ENCODE results near the gene CPAMD8. TPM values are rescaled to one million over a fixed set of nuclear protein-coding genes. Genes with fewer than 3 reads are reported as not detected.
"Not testable (repeated sequence)": the region's sequence is repeated elsewhere in the genome, so short reads cannot be mapped to it uniquely, and the experiment has no call there.

Gene CPAMD8
- total RNA-seq, 1 experiment from 2014 or later: 3.9 TPM

GRCh38 chr19:17025361-17025760 lies 1.2 kb downstream of the CPAMD8 start:
- DNase-seq: no peak
- H4K20me1 ChIP-seq (ENCODE audit: low read length): no peaks in the 10 kb centered on the region
- BruUV-seq (replicated peaks): no TSS peak
- H2AFZ ChIP-seq (ENCODE audit: low read length): no peak overlapping the region
- no peaks in the 10 kb centered on the region for H3K79me2 ChIP-seq (ENCODE audit: low read length)
- H3K9ac ChIP-seq (ENCODE audit: low read length): no peak overlapping the region
- H3K4me2 ChIP-seq (ENCODE audit: low read length): peak overlapping the region; percentile 80; the same call in 1 of the 2 replicates
- CTCF ChIA-PET: no interaction called here
- H3K4me3 ChIP-seq (ENCODE audit: low read length): no peak overlapping the region
- POLR2A ChIA-PET (ENCODE audit: unreplicated experiment): no interaction called here
- H3K27me3 ChIP-seq (ENCODE audit: low read length): peaks cover 10% of the 10 kb centered on the region
- ATAC-seq: no peak
- H3K9me2 ChIP-seq (replicated peaks; ENCODE audit: low read length): no peaks in the 10 kb centered on the region
- H3K9me3 ChIP-seq (ENCODE audit: low read length): no peaks in the 10 kb centered on the region
- H3F3A ChIP-seq (ENCODE audit: low read length, unreplicated experiment): no peaks in the 10 kb centered on the region
- no peaks in the 10 kb centered on the region for H3K36me3 ChIP-seq (ENCODE audit: low read depth, low read length)
- no peak for TF ChIP-seq EZH2 (IDR thresholded peaks at IDR 0.05; ENCODE audit: low read length, unreplicated experiment)
- TF ChIP-seq CTCF (conservative IDR thresholded peaks at IDR 0.05; ENCODE audit: low read depth, low read length): no peak
- no peak for TF ChIP-seq EZH2phosphoT487 (IDR thresholded peaks at IDR 0.05; ENCODE audit: borderline replicate concordance, low read length)
- intact Hi-C loops (cut with micrococcal nuclease): no loop called here
- H3K27ac ChIP-seq (ENCODE audit: low read length): no peak overlapping the region
- H3K4me1 ChIP-seq (ENCODE audit: insufficient read depth, low read length): peaks cover 21% of the 10 kb centered on the region

- H3K79me2 ChIP-seq (ENCODE audit: low read length); H3K27ac ChIP-seq (ENCODE audit: low read length); H3K4me3 ChIP-seq (ENCODE audit: low read length); BruUV-seq (replicated peaks); H3K9me2 ChIP-seq (replicated peaks; ENCODE audit: low read length); H3K36me3 ChIP-seq (ENCODE audit: low read depth, low read length); CTCF ChIA-PET; H3K9me3 ChIP-seq (ENCODE audit: low read length); H3K9ac ChIP-seq (ENCODE audit: low read length); H3K27me3 ChIP-seq (ENCODE audit: low read length); H4K20me1 ChIP-seq (ENCODE audit: low read length); POLR2A ChIA-PET (ENCODE audit: unreplicated experiment); H2AFZ ChIP-seq (ENCODE audit: low read length); H3F3A ChIP-seq (ENCODE audit: low read length, unreplicated experiment); intact Hi-C loops (cut with micrococcal nuclease): not testable (repeated sequence)
- Histone ChIP-seq H3K4me2 (ENCODE audit: low read length) (0 out of 2 replicates have a peak overlapping the region, but pooled peaks have one; percentile 80), H3K4me1 (ENCODE audit: insufficient read depth, low read length) (peaks cover 21% of the 10 kb centered on the region)
- ATAC-seq (peak; percentile 63), DNase-seq (peak; percentile 49)
Observed at GRCh38 chr19:17024941-17025340, 1.7 kb downstream of the CPAMD8 start.

- H3F3A ChIP-seq (ENCODE audit: low read length, unreplicated experiment): no peaks in the 10 kb centered on the region
- TF ChIP-seq EZH2 (IDR thresholded peaks at IDR 0.05; ENCODE audit: low read length, unreplicated experiment) (no peak), CTCF (conservative IDR thresholded peaks at IDR 0.05; ENCODE audit: low read depth, low read length) (no peak), EZH2phosphoT487 (IDR thresholded peaks at IDR 0.05; ENCODE audit: borderline replicate concordance, low read length) (no peak)
- no peaks in the 10 kb centered on the region for H3K9me2 ChIP-seq (replicated peaks; ENCODE audit: low read length)
- no peak overlapping the region for H3K27ac ChIP-seq (ENCODE audit: low read length)
- DNase-seq (no peak), ATAC-seq (no peak)
- no peaks in the 10 kb centered on the region for H3K9me3 ChIP-seq (ENCODE audit: low read length)
- H3K4me3 ChIP-seq (ENCODE audit: low read length): no peak overlapping the region
- no peak overlapping the region for H2AFZ ChIP-seq (ENCODE audit: low read length)
- no peaks in the 10 kb centered on the region for H3K79me2 ChIP-seq (ENCODE audit: low read length)
- no TSS peak for BruUV-seq (replicated peaks)
- ChIA-PET CTCF (no interaction called here), POLR2A (ENCODE audit: unreplicated experiment) (no interaction called here)
- H4K20me1 ChIP-seq (ENCODE audit: low read length): no peaks in the 10 kb centered on the region
- H3K4me2 ChIP-seq (ENCODE audit: low read length): no peak overlapping the region
- H3K27me3 ChIP-seq (ENCODE audit: low read length): peaks cover 10% of the 10 kb centered on the region
- peaks cover 21% of the 10 kb centered on the region for H3K4me1 ChIP-seq (ENCODE audit: insufficient read depth, low read length)
- H3K36me3 ChIP-seq (ENCODE audit: low read depth, low read length): no peaks in the 10 kb centered on the region
- no peak overlapping the region for H3K9ac ChIP-seq (ENCODE audit: low read length)
- intact Hi-C loops (cut with micrococcal nuclease): no loop called here
Observed at GRCh38 chr19:17023805-17024204, 2.8 kb downstream of the CPAMD8 start.

Measured in PC-3 (cell line).